GM12874 (cell line): Measurements from ENCODE around the gene MN1.
A peak's percentile ranks its signal among the peaks of the same experiment; 100 is the strongest.

Source experiments
- TF ChIP-seq, protein P1 (sequence below): IDR thresholded peaks from 2 replicates; pipeline ENCODE4 v1.5.1; 2011; ENCODE audit warnings: low read depth, mild to moderate bottlenecking, control low read depth, low read length, moderate library complexity; ENCODE audit not compliant: insufficient read depth

Gene MN1

DNA sequence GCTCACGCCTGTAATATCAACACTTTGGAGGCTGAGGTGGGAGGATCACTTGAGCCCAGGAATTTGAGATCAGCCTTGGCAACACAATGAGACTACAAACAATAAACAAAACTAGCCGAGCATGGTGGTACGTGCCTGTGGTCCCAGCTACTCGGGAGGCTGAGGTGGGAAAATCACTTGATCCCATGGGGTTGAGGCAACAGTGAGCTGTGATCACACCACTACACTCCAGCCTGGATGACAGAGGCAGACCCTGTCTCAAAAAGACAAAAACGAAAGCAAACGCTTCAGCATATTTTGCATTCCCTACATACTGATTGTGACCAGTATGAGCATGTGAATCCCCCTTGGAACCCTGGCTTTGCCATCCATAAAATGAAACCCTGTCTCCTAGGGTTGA, 33.9 kb upstream of the MN1 start:
- TF ChIP-seq, protein P1, sequence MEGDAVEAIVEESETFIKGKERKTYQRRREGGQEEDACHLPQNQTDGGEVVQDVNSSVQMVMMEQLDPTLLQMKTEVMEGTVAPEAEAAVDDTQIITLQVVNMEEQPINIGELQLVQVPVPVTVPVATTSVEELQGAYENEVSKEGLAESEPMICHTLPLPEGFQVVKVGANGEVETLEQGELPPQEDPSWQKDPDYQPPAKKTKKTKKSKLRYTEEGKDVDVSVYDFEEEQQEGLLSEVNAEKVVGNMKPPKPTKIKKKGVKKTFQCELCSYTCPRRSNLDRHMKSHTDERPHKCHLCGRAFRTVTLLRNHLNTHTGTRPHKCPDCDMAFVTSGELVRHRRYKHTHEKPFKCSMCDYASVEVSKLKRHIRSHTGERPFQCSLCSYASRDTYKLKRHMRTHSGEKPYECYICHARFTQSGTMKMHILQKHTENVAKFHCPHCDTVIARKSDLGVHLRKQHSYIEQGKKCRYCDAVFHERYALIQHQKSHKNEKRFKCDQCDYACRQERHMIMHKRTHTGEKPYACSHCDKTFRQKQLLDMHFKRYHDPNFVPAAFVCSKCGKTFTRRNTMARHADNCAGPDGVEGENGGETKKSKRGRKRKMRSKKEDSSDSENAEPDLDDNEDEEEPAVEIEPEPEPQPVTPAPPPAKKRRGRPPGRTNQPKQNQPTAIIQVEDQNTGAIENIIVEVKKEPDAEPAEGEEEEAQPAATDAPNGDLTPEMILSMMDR = no peak

DNA sequence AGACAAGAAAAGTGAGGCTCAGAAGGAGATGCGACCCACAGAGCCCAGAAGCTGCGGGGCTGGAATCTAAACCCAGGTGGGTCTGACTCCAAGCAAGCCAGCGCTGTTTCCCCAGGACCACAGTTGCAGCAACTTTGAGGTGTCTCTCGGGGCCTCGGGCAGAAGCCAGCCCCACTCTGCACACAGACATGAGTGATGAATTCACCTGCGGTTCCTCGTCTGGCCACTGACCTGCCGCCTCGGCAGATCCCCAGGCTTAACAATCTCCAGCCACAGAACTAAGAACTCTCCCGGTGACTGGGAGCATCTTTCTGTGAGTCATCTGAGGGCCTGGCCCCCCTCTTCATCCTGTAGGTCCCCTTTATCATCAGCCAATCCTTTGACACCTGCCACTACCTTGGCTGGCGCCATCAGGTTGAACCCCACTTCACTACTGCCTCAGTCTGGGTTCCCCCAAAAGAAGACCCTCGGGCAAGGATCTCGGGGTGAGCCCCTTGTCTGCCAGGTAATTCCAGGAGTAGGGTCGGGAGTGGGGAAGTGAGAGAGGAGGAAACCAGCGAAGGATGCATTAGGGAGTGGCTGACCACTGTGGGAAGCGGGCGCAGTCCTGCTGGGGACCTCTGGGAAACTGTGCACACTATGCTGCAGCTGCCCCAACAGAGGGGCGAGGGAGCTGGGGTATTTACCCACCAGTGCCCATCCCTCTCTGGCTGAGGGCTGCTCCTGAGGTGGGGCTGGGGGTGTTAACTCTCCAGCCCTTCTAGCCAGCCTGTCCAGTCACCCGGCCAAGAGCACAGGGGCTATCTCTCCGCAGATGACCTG, 33.0 kb upstream of the MN1 start:
- TF ChIP-seq, protein P1 = no peak

DNA sequence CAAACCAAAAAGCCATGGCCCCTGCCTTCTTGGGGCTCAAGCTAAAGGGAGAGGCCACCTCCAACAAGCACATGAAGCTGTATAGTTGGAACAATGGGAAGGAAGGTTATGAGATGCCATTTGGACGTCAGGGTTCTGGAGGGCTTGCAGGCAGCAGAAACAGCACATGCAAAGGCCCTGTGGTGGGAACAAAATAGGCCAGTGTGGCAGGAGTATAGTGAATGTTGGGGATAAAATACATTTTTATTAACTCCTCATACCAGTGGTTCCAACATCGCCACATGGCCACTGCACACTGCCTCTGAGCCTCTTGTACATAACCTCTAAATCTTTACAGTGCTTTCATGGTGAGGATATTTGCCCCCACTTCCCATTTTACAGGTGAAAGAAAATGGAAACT, 32.2 kb upstream of the MN1 start:
- TF ChIP-seq, protein P1 = no peak

DNA sequence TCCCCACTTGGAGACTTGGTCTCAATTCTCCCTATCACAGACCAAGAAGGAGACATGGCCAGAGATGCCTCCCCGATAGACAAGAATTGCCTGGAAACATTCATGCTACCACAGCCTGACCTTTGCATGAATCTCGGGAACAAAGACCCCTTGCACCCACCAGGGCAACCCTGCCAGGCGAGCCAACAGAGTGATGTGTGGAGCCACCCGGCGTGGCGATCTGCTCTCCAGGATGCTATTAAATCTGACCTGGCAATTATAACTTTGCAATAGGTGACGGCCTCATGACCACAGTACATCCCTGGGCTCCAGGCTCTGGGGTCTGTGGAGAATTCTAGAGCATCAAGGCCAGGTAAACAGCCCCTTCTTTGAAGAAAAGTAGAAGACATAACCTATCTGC, 31.1 kb upstream of the MN1 start:
- TF ChIP-seq, protein P1 = no peak

DNA sequence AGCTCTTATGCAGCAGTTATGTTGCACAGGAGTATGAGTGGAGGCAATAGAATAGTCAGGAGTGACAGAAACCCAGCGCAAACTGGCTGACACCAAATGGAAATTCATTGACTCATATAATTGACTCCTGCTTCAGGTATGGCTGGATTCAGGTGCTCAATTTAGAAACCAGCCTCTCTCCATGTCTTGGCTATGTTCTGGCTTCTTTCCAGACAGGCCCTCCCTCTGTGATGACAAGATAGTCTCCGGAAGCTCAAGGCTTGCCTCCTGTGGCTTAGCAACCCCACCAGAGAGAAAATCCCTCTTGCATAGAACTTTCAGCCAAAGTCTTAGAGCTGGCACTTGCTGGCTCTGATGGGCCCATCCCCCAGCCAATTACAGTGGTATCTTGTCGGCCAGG, 28.1 kb upstream of the MN1 start:
- TF ChIP-seq, protein P1 = no peak

DNA sequence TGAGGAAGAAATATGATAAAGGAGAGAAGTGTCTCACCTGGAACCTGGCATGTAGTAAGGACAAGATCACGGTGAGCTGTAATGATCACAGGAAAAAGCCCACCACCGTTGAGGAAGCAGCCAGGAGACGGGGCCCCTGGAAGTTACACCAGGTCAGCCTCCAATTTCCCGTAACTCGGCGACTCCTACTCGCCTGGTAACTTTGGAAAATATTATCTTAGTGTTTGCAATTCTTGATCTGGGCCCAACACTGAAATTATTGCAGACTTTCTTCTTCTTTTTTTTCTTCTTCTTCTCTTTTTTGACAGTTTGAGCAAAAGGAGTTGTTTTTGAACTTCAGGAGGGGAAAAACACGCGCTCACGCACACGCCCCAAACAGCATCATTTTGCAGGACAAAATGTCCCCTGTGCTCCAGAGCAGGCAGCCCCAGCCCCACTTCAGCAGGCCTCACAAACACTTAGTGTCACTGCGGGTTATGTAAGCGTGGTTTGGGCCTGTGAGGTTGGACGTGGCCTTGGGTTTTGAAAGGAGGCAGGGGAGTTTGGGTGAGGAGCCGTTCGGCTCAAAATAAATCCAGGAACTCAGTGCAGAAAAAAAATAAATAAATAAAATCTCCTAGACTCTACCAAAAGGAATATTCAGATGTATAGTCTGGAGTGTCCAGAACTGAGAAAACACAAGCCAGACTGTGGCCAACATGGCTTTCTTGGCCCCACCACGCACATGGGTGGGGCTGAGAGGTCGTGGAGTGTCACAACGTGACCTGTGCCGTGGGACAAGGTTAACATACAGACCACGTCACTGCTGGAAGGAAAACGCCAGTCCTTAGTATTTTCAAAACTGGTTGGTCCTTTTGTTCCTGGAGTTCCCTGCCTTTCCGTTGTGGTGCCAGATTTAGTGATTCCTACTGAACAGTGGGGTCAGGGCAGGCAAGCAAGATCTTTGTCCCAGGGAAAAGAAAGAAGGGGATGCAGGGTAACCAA, 26.3 kb upstream of the MN1 start:
- TF ChIP-seq, protein P1 = no peak

DNA sequence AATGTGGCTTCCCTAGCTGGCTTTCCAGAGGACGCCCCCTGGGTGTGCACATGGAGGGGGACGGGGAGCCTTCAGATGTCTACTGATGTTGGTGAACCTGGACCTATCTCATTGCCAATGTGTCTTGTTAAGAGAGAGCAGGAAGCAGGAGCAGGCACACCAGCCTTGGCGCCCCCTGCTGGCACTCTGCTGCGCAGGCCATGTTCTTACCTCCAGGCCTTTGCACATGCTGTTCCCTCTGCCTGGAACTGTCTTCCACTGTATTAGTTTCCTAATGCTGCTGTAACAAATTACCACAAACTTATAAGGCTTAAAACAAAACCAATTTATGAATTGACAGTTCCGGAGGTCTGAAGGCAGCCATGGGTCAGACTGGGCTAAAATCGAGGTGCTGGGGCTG, 23.6 kb upstream of the MN1 start:
- TF ChIP-seq, protein P1 = peak; percentile 43
